Lower leg skin (tissue), 4 donors: ENCODE results near the gene RHOG. TPM values are rescaled to one million over a fixed set of nuclear protein-coding genes. Genes with fewer than 3 reads are reported as not detected.
"Not testable (repeated sequence)": the region's sequence is repeated elsewhere in the genome, so short reads cannot be mapped to it uniquely, and the experiment has no call there.

ENCODE experiments used
- DNase-seq, 2 donors: peaks; one replicate each; pipeline ENCODE4 v3.0.0-alpha.2; 2019; ENCODE audit warnings: low spot score in 2 of 2
- H3K4me3 ChIP-seq: fragments of 200-600 bp; sonication (generic); 2 replicates; pipeline ENCODE4 v1.5.1; 2017; ENCODE audit warnings: mild to moderate bottlenecking, low read depth; ENCODE audit not compliant: poor library complexity, severe bottlenecking
- CTCF ChIP-seq, 3 donors: fragments of 450-650 bp; IDR thresholded peaks; one replicate each; pipeline ENCODE4 v1.5.1; 2016; ENCODE audit warnings: antibody characterized with exemption in 3 of 3, mild to moderate bottlenecking in 3 of 3, moderate library complexity in 2 of 3
- POLR2A ChIP-seq, 2 donors: fragments of 450-650 bp; IDR thresholded peaks; one replicate each; pipeline ENCODE4 v1.6.1; 2016 to 2017; ENCODE audit warnings: antibody characterized with exemption in 2 of 2, mild to moderate bottlenecking in 1 of 2, moderate library complexity in 1 of 2
- WGBS, 2 donors: methylation state at CpG; one replicate each; pipeline ENCODE4 v1.1.5; 2018; 5-methylcytosine and 5-hydroxymethylcytosine counted together
- intact Hi-C: fragments of 100-400 bp; cut with DNase I; formaldehyde crosslinking; loops from one replicate; pipeline ENCODE4 v1.15.0; 2023; ENCODE audit warnings: low total_unique reads
- total RNA-seq, 4 donors: library from RNA; depleted of rRNA; stranded (reverse); fragments of >200 nt; gene quantifications; one replicate each; pipeline ENCODE4 v1.1.0, GENCODE V29; 2016

The RHOG gene
- total RNA-seq, 4 donors from 2014 or later = 57.0 to 75.9 (median 64.0) TPM

- TF ChIP-seq POLR2A (IDR thresholded peaks at IDR 0.05) = no peak
- no peak for TF ChIP-seq CTCF (IDR thresholded peaks at IDR 0.05)
- WGBS, 2 donors = 43 to 45% methylated on average over 3 of the region's 3 CpGs
- H3K4me3 ChIP-seq = no peak overlapping the region
- intact Hi-C loops = no loop called here
- no peak for DNase-seq
These were observed 24.8 kb upstream of the RHOG start for GRCh38 chr11:3865388-3866193.

GRCh38 chr11:3861683-3862082, 20.9 kb upstream of the RHOG start:
- 32 to 50% methylated on average over 1 of the region's 1 CpG for WGBS, 2 donors
- TF ChIP-seq CTCF (IDR thresholded peaks at IDR 0.05) (no peak), POLR2A (IDR thresholded peaks at IDR 0.05) (no peak)
- H3K4me3 ChIP-seq = no peak overlapping the region
- intact Hi-C loops = no loop called here
- no peak for DNase-seq

GRCh38 chr11:3860898-3861393, 20.2 kb upstream of the RHOG start:
- DNase-seq, H3K4me3 ChIP-seq, intact Hi-C loops: not testable (repeated sequence)
- WGBS, 2 donors = 77 to 80% methylated on average over 4 of the region's 4 CpGs

DNA sequence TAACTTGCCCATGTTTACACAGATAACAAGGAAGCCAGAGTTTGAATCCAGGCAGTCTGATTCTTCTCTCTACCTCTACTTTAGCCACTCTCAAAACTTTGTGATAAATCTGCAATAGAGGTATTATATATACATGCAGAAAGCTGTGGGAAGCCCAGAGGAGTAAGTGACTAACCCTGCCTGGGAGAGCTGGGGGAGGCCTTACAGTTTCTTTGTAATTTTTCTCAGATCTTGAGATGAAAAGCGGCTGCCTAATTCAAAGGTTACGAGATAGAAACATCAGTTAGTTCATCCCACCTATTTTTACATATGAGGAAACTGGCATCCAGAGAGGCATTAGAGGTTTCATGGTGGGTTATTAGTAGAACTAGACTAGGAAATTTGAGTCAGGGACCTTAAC, 19.6 kb upstream of the RHOG start:
- no peak for DNase-seq
- TF ChIP-seq CTCF (IDR thresholded peaks at IDR 0.05) (no peak), POLR2A (IDR thresholded peaks at IDR 0.05) (no peak)
- 93 to 95% methylated on average over 2 of the region's 2 CpGs for WGBS, 2 donors
- no peak overlapping the region for H3K4me3 ChIP-seq
- intact Hi-C loops = no loop called here

DNA sequence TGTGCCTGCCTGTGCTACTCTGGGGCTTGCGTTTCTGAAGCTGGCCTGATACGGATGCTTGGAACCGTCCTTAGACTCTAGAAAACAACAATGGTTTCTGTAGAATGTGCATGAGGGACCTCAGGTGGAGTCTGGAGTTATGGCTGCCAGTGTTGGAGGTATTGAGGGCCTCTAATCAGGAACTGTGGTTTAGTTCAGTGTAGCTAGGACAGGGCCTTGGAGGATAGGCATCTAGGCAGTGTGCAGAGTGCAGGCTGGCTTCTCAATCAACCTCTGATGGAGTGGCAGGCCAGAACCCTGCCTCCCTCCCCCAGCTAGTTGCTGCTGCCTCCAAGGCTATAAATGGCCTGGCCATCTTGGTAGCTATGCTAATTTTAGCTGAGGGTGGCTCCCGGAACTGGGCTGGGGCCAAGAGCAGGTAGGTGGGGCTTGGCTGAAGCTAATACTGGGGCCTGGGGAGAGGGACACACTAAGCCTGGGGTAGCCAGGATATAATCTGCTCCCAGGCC, 18.7 kb upstream of the RHOG start:
- H3K4me3 ChIP-seq = no peak overlapping the region
- no peak for TF ChIP-seq CTCF (IDR thresholded peaks at IDR 0.05)
- TF ChIP-seq POLR2A (IDR thresholded peaks at IDR 0.05) = no peak
- no peak for DNase-seq
- intact Hi-C loops = no loop called here
- WGBS, 2 donors = 69 to 70% methylated on average over 4 of the region's 4 CpGs

- no peak for TF ChIP-seq CTCF (IDR thresholded peaks at IDR 0.05)
- TF ChIP-seq POLR2A (IDR thresholded peaks at IDR 0.05) = no peak
- no peak overlapping the region for H3K4me3 ChIP-seq
- no peak for DNase-seq
- intact Hi-C loops = no loop called here
These were observed 16.9 kb upstream of the RHOG start for GRCh38 chr11:3857628-3858027.
